HTR-8/SVneo (cell line): Measurements from ENCODE around the gene ACSBG1.

Source experiments
- DNase-seq: peaks from one replicate; pipeline ENCODE4 v3.0.0; 2011; ENCODE audit warnings: low spot score, mixed read lengths; ENCODE audit not compliant: insufficient read length
- FAIRE-seq: peaks from 2 replicates; lab custom pipeline; 2011; peaks lifted over from hg19 to GRCh38; lab: Jason Lieb, UNC

ACSBG1 gene

DNA sequence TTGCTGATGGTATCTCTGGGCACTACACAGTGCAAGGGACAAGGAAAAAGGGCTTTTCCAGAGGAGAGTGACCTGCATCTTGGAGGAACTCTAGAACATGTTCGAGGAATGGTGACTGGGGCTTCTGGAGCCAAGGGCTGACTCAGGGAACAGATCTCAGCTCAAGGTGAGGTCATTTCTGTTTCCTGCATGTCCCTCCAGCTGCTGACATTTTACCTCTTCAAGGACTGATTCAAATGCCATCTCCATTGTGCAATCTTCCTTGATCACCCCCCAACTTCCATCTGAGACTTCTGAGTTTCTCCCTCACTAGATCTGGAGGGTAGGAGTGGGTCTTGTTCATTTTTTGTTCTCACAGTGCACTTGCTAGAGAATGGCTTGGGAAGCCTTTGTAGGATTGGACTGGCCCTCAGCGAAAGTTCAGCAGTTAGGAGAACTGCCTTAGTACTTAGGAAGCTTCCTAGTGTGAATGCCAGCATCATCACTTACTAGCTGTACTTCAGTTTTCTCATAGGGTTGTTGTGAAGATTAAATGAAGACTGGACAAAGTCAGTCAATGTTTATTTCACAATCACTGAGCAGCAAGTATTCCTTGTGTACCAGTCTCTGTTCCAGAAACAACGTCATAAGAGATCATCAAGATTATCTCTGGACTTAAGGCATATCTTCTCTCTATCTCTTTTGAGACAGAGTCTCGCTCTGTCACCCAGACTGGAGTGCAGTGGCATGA is 87.8 kb downstream of the ACSBG1 start:
- FAIRE-seq (no peak), DNase-seq (no peak)

DNA sequence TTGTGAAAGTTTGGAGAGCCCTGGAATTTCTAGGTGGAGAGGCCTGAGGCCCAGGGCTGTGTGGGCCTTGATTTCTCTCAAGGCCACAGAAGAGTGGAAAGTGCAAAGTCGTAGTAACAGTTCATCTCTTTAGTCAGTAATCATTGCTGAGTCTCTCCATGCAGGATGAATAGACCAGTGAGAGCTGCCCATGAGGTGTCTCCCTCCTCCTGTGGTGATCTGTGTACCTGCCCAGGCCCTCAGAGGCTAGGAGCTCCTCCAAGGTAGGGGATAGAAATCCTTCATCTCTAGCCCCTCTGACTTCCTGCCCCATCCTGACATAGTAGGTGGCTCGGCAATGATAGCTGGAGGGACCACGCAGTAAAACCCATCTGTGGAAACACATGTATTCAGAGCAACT is 92.0 kb downstream of the ACSBG1 start:
- FAIRE-seq, result no peak

DNA sequence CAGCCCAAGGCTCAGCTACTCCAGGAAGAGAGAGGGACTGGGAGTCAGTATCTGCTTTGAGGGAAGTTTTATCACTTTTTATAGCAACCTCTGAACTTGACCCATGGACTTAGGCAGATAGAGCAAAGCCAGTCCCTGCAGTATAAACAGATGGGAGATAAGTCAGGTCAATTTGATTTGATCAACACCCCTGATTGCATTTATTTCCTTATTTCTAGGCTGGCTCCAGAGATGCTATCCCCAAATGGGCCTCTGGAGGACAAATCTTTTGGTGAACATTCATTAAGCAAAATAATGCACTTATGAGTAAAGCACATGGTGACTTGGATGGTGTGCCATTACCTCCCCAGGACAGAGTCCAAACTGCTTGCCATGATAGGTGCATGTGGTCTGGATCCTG is 94.1 kb downstream of the ACSBG1 start:
- DNase-seq, result no peak
- no peak for FAIRE-seq

More for the DNA sequence above, 92.0 kb downstream of the ACSBG1 start:
- DNase-seq, result no peak

DNA sequence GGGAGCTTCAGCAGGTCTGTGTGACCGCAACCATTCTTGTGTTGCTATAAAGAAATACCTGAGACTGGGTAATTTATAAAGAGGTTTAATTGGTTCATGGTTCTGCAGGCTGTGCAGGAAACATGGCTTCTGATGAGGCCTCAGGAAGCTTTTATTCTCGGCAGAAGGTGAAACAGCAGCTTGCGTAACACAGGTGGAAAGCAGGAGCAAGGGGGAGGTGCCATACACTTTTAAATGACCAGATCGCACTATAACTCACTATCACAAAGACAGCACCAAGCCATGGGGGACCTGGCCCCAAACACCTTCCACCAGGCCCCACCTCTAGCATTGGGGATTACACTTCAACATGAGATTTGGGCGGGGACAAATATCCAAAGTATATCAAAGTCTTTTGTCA is 94.8 kb downstream of the ACSBG1 start:
- no peak for DNase-seq
- no peak for FAIRE-seq

DNA sequence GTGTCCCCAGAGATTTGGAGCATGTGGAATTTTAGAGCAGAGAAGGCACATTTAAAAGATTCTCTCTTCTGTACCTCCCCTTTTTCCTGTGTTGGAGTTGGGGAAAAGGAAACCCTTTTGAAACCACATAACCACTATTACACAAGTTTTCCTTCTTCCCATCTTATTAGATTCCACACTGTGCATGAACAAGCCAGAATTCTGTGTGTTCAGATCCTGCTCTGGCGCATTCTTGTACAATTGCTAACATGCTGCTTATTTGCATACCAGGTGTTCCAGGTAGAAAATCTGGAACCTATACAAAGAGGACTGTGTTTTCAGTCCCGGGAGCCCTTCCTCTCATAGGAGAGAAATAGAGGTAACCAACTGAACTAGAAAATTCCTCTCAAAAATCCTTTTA is 100.6 kb downstream of the ACSBG1 start:
- no peak for FAIRE-seq
- no peak for DNase-seq

DNA sequence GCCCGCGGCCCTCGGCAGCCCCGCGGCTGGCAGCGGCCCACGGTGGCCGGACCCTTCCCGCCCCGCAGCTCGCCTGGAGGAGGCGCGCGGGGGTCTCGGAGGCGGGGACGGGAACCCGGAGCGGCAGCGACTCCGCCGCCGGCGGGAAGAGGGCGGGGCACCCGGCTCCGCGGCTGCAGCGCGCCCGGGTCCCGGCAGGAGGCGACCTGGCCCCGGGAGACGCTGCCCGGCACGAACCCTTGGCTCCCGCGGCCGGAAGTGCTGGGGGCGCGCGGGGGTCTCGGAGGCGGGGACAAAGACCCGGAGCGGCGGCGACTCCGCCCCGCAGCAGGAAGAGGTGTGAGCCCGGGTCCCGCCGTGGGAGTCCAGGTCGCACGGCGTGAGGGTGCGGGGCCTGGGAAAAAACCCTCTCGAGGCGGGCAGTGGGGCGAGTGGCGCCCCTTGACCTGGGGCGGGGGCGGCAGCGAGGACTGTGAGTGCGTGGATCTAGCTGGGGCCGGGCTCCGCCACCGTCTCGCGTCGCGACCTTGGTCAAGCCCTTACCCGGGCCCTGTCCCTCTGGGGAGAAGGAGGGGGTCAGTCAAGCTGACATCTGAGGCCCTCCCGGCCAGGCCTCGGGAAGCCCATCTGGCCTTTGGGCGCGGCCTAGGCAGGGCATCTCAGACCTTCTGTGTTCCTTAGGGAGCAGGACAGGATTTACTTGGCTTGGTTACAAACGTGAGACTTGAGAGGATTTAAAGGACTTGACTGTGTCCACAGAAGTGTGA is 102.9 kb downstream of the ACSBG1 start, which contains the start of gene CIB2:
TSS of gene CIB2 (minus strand) at position 151 of the 767 bp plus-strand sequence. CDS start 230 bp downstream, outside the sequence.
- DNase-seq (peak; percentile 77), FAIRE-seq (peak; percentile 81)

DNA sequence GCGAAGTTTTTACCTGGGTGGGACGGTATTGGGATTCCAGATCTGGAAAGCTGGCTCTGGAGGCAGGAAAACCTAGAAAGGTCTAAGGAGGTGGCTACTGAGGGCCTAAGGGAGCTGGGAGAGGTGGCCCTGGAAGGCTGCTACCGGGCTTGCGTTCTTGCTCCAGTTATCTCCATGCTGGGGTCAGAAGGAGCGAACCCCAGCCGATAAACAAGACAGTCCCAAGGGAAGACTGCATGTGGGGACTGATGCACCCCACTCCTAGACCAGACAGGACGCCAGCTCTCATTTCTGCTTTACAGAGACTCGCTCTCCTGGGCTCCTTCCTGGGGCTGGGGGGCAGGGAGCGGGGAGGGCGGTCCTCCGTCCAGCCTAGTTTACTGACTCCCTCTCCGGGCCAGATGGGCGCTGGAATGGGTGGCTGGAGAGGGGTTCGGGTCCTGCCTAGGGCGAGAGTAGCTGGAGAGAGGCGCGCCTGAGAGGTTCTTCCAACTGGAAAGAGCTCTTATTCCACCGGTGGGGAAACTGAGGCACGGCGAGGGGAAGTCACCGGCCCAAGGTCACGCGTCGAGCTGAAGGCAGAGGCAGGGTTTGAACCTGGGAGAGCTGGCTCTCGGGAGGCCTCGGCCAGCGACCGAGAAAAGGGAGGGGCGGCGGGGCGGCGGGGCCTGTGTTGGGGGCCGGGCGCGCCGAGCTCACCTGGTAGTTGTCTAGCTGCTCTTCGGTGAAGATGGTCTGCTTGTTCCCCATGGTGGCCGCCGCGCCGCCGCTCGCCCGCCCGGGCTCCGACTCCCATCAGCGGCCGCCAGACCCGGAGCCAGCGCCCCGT is 103.7 kb downstream of the ACSBG1 start:
- DNase-seq (no peak), FAIRE-seq (no peak)

DNA sequence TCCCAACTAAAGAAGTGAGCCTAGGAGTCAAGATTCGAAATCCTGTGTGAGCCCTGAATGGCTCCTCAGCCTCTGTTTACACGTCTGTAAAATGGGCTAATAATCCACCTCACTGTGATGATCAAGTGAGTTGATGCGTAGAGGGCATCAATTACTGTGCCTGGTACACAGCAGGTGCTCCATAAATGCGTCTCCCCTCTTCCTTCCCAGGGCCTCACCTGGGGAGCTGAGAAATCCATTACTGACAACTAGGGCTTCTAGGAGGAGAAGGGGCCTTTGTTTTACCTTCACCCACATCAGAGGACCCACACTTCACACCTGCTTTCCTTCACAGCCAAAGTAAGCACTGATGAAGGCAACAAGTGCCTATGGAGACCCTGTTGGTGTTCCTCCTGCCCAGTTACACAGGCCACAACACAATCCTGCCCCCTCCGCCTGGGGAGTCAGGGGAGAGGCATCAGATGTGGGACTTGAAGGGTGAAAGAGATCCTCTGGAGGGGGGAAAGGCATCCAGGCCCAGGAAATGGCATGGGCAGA is 104.5 kb downstream of the ACSBG1 start:
- FAIRE-seq, result no peak

DNA sequence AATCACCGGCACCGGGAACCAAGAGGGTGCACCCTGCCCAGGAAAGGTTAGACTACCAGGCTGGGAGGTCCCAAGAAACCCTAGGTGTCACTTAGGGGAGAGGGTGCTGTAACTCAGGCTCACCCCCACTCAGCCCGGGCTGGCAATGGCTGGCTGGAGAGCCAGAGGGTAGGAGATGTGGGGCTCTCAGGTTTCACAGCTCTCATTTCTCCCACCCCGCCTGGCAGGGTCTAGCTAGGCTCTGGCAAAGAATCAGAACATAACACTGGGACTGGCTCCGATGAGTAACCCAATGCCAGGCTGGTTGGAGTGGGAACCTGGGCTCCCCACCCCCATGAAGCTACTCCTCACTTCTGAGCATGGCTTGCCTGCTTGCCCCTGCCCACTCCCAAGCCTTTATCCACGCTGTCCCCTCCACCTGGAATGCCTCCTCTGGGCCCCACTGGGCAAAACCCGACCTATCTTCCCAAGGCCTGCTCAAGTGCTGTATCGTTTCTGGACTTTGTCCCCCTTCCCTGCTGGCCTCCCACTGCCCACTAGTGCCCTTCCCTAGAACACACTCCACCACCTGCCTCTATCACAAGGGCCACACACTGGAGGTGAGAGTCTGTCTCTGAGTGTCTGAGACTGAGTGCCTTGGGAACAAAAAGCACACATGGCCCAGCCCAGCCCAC is 105.2 kb downstream of the ACSBG1 start:
- FAIRE-seq (no peak), DNase-seq (peak; percentile 44)

More for the DNA sequence above, 104.5 kb downstream of the ACSBG1 start:
- no peak for DNase-seq

DNA sequence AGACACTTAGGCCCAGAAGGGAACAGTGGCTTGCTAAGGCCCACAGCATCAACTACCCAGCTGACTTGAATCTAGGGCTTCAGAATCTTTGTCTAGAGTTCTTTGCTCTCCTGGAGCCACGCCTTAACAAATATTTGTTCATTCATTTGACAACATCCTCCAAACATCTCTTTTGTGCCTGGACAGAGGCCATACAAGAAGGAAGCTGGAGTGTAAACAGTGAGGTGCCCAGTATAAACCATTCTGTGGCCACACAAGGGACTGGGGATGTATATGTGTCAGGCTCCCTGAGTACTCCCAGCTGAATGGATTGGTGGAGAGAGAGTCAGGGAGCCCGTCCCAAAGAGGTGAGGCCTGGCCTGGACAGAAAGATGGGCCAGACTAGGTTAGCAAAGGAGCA is 106.5 kb downstream of the ACSBG1 start:
- no peak for DNase-seq
- no peak for FAIRE-seq

DNA sequence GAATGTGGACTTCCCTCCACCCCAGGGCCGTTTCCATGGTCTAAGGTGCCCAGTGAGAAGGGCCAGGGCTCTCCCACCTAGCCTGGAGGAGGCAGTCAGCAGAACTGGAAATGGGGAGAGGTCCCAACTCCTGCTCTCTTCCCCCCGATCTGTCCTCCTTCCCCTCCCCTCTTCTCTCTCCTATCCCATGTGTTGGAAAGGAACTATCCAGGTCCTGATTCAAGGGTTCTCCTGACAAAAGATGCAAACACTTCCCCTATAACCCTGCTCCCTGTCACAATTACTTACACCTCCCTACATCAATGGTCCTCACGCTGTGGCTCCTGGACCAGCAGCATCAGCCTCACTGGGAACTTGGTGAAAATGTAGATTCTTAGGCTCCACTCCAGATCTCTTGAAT is 109.1 kb downstream of the ACSBG1 start:
- FAIRE-seq, result no peak
- DNase-seq, result no peak

DNA sequence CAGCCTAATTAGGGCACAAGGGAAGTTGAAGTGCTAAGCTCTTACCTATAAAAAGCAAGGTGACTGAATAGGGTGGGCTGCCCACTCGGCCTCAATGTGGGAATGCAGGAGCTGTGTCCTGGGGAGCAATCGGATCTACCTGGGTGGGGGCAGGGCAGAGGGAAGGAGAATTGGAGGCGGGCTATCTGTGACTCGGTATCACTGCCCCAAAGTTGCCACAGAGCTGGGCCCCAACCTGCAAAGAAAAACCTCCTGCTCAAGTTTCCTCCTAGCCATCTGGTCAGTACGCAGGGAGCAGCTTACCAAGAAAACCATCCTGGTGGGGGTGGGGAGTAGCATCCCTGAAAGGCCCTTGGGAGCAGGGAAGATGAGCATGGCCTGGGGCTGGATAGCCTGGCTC is 113.8 kb downstream of the ACSBG1 start:
- DNase-seq (no peak), FAIRE-seq (no peak)
